H4 (cell line): ENCODE data around the gene PYGB. TPM values are rescaled to one million over a fixed set of nuclear protein-coding genes. Genes with fewer than 3 reads are reported as not detected.

Experiments used
- DNase-seq: peaks from one replicate; pipeline ENCODE4 v3.0.0-alpha.2; 2015; ENCODE audit warnings: low spot score
- total RNA-seq: library from RNA; depleted of rRNA; stranded (reverse); fragments of >200 nt; shearing (Covaris generic); gene quantifications from 2 replicates; pipeline ENCODE4 v1.2.3, GENCODE V29; 2014; rRNA removed

The PYGB gene
- total RNA-seq, 1 experiment from 2014 or later = 39.4 TPM

- no peak for DNase-seq
These were observed 88.9 kb downstream of the PYGB start for GRCh38 chr20:25336561-25337422.

GRCh38 chr20:25338112-25339023, 90.5 kb downstream of the PYGB start:
- no peak for DNase-seq

- DNase-seq = no peak
These were observed 91.7 kb downstream of the PYGB start for GRCh38 chr20:25339608-25340007.

GRCh38 chr20:25340380-25340779, 92.5 kb downstream of the PYGB start:
- DNase-seq = no peak

GRCh38 chr20:25341716-25342680, 94.1 kb downstream of the PYGB start:
- no peak for DNase-seq

- no peak for DNase-seq
These were observed 96.7 kb downstream of the PYGB start for GRCh38 chr20:25344634-25345033.

GRCh38 chr20:25345721-25346120, 97.8 kb downstream of the PYGB start:
- DNase-seq = no peak

GRCh38 chr20:25346349-25346748, 98.5 kb downstream of the PYGB start:
- no peak for DNase-seq

Other genes starting within 250 kb of the PYGB start
- 0.10 and 0.21 TPM in 2 replicates for gene ACSS1, start 189.9 kb upstream of the PYGB start, total RNA-seq
- gene VSX1, start 165.9 kb upstream of the PYGB start, total RNA-seq = not detected in 2 replicates
- 21.4 and 22.3 TPM in 2 replicates for gene ENTPD6, start 52.4 kb upstream of the PYGB start, total RNA-seq
- gene ABHD12, start 142.8 kb downstream of the PYGB start, total RNA-seq = 22.5 and 24.7 TPM in 2 replicates
- gene GINS1, start 159.6 kb downstream of the PYGB start, total RNA-seq = 16.3 and 20.3 TPM in 2 replicates